Body of pancreas (tissue), 4 donors: ENCODE results near the gene HYAL1. TPM values are rescaled to one million over a fixed set of nuclear protein-coding genes. Genes with fewer than 3 reads are reported as not detected.
A peak's percentile ranks its signal among the peaks of the same experiment; 100 is the strongest.

Source experiments
- ATAC-seq: fragments of 150-250 bp; one replicate; pipeline ENCODE4 v1.9.1; 2016
- DNase-seq, 4 donors: peaks; one replicate each; pipeline ENCODE4 v3.0.0-alpha.2; 2019
- H3K27ac ChIP-seq, 4 donors: fragments of 200-600 bp; sonication (generic); 1 replicate in 3 of 4; 2 replicates in 1 of 4; pipeline versions ENCODE4 v1.5.1 to v1.6.1; 2016 to 2019; ENCODE audit warnings: mild to moderate bottlenecking in 1 of 4, mixed read lengths in 1 of 4, moderate library complexity in 1 of 4
- H3K27me3 ChIP-seq, 2 donors: fragments of 200-600 bp; sonication (generic); one replicate each; pipeline ENCODE4 v1.6.0; 2016; ENCODE audit warnings: mild to moderate bottlenecking in 1 of 2
- H3K36me3 ChIP-seq, 2 donors: fragments of 200-600 bp; sonication (generic); replicated peaks in 1 of 2; 2 replicates each; pipeline ENCODE4 v1.5.1; 2016; ENCODE audit warnings: low read depth in 2 of 2; ENCODE audit not compliant: insufficient read depth in 1 of 2
- H3K4me1 ChIP-seq: fragments of 200-600 bp; sonication (generic); one replicate; pipeline ENCODE4 v1.6.0; 2016
- H3K4me3 ChIP-seq, 2 donors: fragments of 200-600 bp; sonication (generic); 1 replicate in 1 of 2; 2 replicates in 1 of 2; pipeline ENCODE4 v1.5.1; 2016 to 2019
- H3K9me3 ChIP-seq, 3 donors: fragments of 200-600 bp; sonication (generic); 1 replicate in 2 of 3; 2 replicates in 1 of 3; pipeline ENCODE4 v1.5.1; 2016
- CTCF ChIP-seq, 7 experiments: fragments of 450-650 bp in 4 of 7; fragments of 200-600 bp in 3 of 7; sonication (generic) in 3 of 7; IDR thresholded peaks; one replicate each; pipeline ENCODE4 v1.5.1; 2016 to 2019; ENCODE audit warnings: antibody characterized with exemption in 7 of 7
- POLR2A ChIP-seq, 3 donors: fragments of 450-650 bp; IDR thresholded peaks; one replicate each; pipeline ENCODE4 v1.6.1; 2016; ENCODE audit warnings: antibody characterized with exemption in 3 of 3, mild to moderate bottlenecking in 2 of 3
- WGBS, 2 donors: methylation state at CpG; one replicate each; pipeline ENCODE4 v1.1.5; 2017; 5-methylcytosine and 5-hydroxymethylcytosine counted together
- intact Hi-C: fragments of 100-400 bp; cut with DNase I; formaldehyde crosslinking; loops from one replicate; pipeline ENCODE4 v1.15.1; 2023
- total RNA-seq, 2 donors: library from RNA; depleted of rRNA; stranded (reverse); fragments of >200 nt; gene quantifications; one replicate each; pipeline ENCODE4 v1.1.0, GENCODE V29; 2016

Gene HYAL1
- total RNA-seq, 2 donors from 2014 or later, result 13.0 to 20.4 TPM

DNA sequence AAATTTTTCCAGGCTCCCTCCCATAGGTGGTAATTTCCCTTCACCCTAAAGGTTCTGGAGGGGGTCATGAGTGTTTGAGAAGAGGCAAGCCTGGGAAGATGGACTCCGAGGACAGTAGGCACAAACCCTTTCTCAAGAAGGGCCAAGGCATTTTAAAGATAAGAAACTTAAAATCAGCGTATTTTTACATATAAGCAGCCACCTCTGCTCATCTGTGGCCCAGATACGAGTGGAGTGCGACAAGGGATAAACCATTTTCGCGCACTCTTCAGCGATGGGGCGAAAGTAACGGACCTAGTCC lies 36.7 kb upstream of the HYAL1 start:
- intact Hi-C loops, result loop anchor here (10.0 kb wide), 1 partner anchor 205 kb away; no protein-coding TSS in a partner anchor
- WGBS, 2 donors, result 67 to 83% methylated on average over 9 of the region's 9 CpGs
- ATAC-seq, result no peak
- Histone ChIP-seq H3K27me3 (no peaks in the 10 kb centered on the region), H3K36me3 (no peaks in the 10 kb centered on the region), H3K9me3 (no peaks in the 10 kb centered on the region), H3K27ac (peak overlapping the region in 2 of 4 donors; percentile 45 to 99), H3K4me3 (no peak overlapping the region), H3K4me1 (peaks cover 25% of the 10 kb centered on the region)
- TF ChIP-seq POLR2A (IDR thresholded peaks at IDR 0.05), result no peak
- TF ChIP-seq CTCF (IDR thresholded peaks at IDR 0.05), result no peak
- no peak for DNase-seq

- TF ChIP-seq CTCF (IDR thresholded peaks at IDR 0.05), result no peak
- no peak for TF ChIP-seq POLR2A (IDR thresholded peaks at IDR 0.05)
- 81 to 87% methylated on average over 12 to 14 of the region's 14 CpGs for WGBS, 2 donors
- H3K9me3 ChIP-seq, result no peaks in the 10 kb centered on the region
- peak overlapping the region in 2 of 4 donors; percentile 45 to 99 for H3K27ac ChIP-seq
- H3K27me3 ChIP-seq, result no peaks in the 10 kb centered on the region
- peaks cover 29% of the 10 kb centered on the region for H3K4me1 ChIP-seq
- intact Hi-C loops, result loop anchor here (10.0 kb wide), 1 partner anchor 205 kb away; no protein-coding TSS in a partner anchor
- ATAC-seq, result no peak
- H3K36me3 ChIP-seq, result no peaks in the 10 kb centered on the region
- DNase-seq, result no peak
- no peak overlapping the region for H3K4me3 ChIP-seq
These were observed 36.2 kb upstream of the HYAL1 start for GRCh38 chr3:50339485-50340146.

GRCh38 chr3:50338965-50339364 lies 35.6 kb upstream of the HYAL1 start:
- WGBS, 2 donors, result 78 to 80% methylated on average over 5 of the region's 5 CpGs

DNA sequence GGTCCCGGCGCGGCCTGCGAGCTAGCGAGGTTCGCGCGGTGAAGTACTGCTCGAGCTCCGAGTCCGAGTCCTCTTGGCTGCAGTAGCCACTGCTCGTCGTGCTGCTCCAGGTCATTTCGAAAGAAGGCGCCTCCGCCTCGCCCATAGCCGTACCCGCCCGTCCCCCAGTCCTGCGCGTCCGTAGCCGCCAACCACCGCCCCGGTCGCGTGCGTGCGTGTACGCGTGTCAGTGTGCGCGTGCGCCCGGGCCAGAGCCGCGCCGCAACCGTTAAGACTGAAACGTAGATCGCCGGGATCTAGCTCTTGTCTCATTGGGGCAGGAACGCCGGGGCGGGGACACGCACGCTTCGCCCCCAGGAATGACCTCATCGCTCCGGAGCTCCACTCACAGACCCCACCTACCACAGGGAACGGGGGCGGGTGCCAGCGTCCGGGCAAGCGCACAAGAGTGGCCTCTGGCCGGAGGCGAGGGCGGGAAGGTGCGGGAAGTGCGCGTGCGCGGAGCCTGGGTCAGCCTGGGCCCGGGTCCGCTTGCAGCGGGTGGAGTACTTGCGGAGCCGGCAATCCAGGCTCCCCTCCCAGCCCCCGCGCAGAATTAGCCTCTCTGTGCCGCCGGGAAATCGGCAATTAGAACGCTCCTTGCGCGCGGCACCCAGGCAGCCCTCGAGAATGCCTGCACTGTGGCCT lies 33.9 kb upstream of the HYAL1 start:
- Histone ChIP-seq H3K9me3 (no peaks in the 10 kb centered on the region), H3K27ac (peak overlapping the region; percentile 91 to 99 (median 98)), H3K4me1 (peaks cover 48% of the 10 kb centered on the region), H3K27me3 (no peaks in the 10 kb centered on the region), H3K36me3 (no peaks in the 10 kb centered on the region), H3K4me3 (peak overlapping the region; percentile 75 to 96)
- peak; percentile 100 for DNase-seq
- WGBS, 2 donors, result 0% methylated on average over 72 of the region's 79 CpGs; no CpG with 5 or more reads in 1 of the 2 donors
- TF ChIP-seq POLR2A (IDR thresholded peaks at IDR 0.05) (peak; percentile 93 to 95 (median 95)), CTCF (IDR thresholded peaks at IDR 0.05) (no peak)
- ATAC-seq, result peak; percentile 92
- intact Hi-C loops, result no loop called here

More at GRCh38 chr3:50338965-50339364, 35.6 kb upstream of the HYAL1 start:
- Histone ChIP-seq H3K36me3 (no peaks in the 10 kb centered on the region), H3K4me3 (no peak overlapping the region), H3K9me3 (no peaks in the 10 kb centered on the region), H3K4me1 (peaks cover 35% of the 10 kb centered on the region), H3K27me3 (no peaks in the 10 kb centered on the region), H3K27ac (peak overlapping the region in 3 of 4 donors; percentile 91 to 99 (median 98))
- intact Hi-C loops, result no loop called here
- no peak for TF ChIP-seq POLR2A (IDR thresholded peaks at IDR 0.05)
- TF ChIP-seq CTCF (IDR thresholded peaks at IDR 0.05), result no peak
- ATAC-seq (no peak), DNase-seq (no peak)
